Left lung (tissue), 10 donors: ENCODE results near the gene NR2F6. TPM values are rescaled to one million over a fixed set of nuclear protein-coding genes. Genes with fewer than 3 reads are reported as not detected.
"Not testable (repeated sequence)": the region's sequence is repeated elsewhere in the genome, so short reads cannot be mapped to it uniquely, and the experiment has no call there.

ENCODE experiments used
- ATAC-seq: fragments of 200-7000 bp; cut with Tn5 transposase; one replicate; pipeline ENCODE4 v1.9.1; 2020; ENCODE audit warnings: moderate library complexity
- DNase-seq, 4 donors: peaks; one replicate each; pipeline ENCODE4 v3.0.0-alpha.2; 2013 to 2020
- H3K27ac ChIP-seq, 2 donors: fragments of 200-600 bp; sonication (generic) in 1 of 2; one replicate each; pipeline versions ENCODE4 v1.5.0 to v1.8.0; 2020 to 2021
- H3K27me3 ChIP-seq, 2 donors: fragments of 200-600 bp; sonication (generic) in 1 of 2; one replicate each; pipeline versions ENCODE4 v1.5.0 to v1.8.0; 2020 to 2021
- H3K36me3 ChIP-seq, 2 donors: fragments of 200-600 bp; sonication (generic) in 1 of 2; one replicate each; pipeline versions ENCODE4 v1.5.0 to v1.8.0; 2020 to 2021
- H3K4me1 ChIP-seq, 2 donors: fragments of 200-600 bp; one replicate each; pipeline ENCODE4 v1.8.0; 2021
- H3K4me3 ChIP-seq, 2 donors: fragments of 200-600 bp; sonication (generic) in 1 of 2; one replicate each; pipeline versions ENCODE4 v1.5.0 to v1.8.0; 2020 to 2021; ENCODE audit warnings: mild to moderate bottlenecking in 1 of 2
- H3K9me3 ChIP-seq, 2 donors: fragments of 200-600 bp; sonication (generic) in 1 of 2; one replicate each; pipeline versions ENCODE4 v1.5.0 to v1.8.0; 2020 to 2021
- CTCF ChIP-seq, 2 donors: fragments of 200-600 bp; sonication (generic) in 1 of 2; IDR thresholded peaks; one replicate each; pipeline versions ENCODE4 v1.5.0 to v1.8.0; 2021; ENCODE audit warnings: antibody characterized with exemption in 2 of 2
- intact Hi-C, 2 donors: fragments of 100-400 bp; cut with DNase I; formaldehyde crosslinking; loops; one replicate each; pipeline versions ENCODE4 v1.11.2 to v1.14.2; 2022
- polyA plus RNA-seq, 6 donors: library from polyadenylated mRNA; unstranded; fragments of 120-200 nt; gene quantifications; one replicate each; pipeline ENCODE4 v1.2.1, GENCODE V29; 2013; ENCODE audit not compliant: insufficient read length in 6 of 6
- total RNA-seq, 2 donors: library from RNA; stranded (reverse); fragmentation: NEBNext Ultra II Directional; extraction: Animal tissue kit (Norgen Biotek cat#: 25700); gene quantifications; one replicate each; pipeline ENCODE4 v1.2.1, GENCODE V29; 2021
- donor health status: DM: no; HTN: yes; CAD: no.
- donor health status: DM: no; HTN: no; CAD: no.

NR2F6 gene
- total and polyA plus RNA-seq, 8 donors = 18.6 to 56.5 (median 30.7) TPM

DNA sequence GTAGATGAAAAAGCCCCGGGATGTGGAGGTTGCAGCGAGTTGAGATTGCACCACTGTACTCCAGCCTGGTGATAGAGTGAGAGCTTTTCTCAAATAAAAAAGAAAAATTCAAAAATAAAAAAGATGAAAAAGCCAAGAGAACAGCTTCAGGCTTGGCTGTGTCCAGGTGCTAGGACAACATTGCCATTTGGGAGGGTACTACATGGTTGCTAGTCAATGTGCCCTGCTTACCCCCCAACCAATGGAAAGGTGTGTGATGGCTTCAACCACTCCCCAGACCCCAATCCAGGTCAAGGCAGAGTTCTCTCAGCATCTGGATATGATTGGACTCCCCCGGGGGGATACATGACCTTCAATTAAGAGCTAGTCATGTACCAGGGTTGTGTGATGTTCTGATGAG lies 33.7 kb upstream of the NR2F6 start:
- H3K9me3 ChIP-seq = no peaks in the 10 kb centered on the region
- H3K27me3 ChIP-seq = peaks cover 0 to 25% of the 10 kb centered on the region in 2 donors
- no peak for ATAC-seq
- TF ChIP-seq CTCF (IDR thresholded peaks at IDR 0.05) = no peak
- H3K4me1 ChIP-seq = peaks cover 11 to 24% of the 10 kb centered on the region in 2 donors
- no peak for DNase-seq
- H3K36me3 ChIP-seq = peaks cover 0 to 49% of the 10 kb centered on the region in 2 donors
- intact Hi-C loops = loop anchor here in 1 of 2 donors (10.0 kb wide), 1 partner anchor 215 kb away; no protein-coding TSS in a partner anchor
- no peak overlapping the region for H3K4me3 ChIP-seq
- H3K27ac ChIP-seq = no peak overlapping the region

DNA sequence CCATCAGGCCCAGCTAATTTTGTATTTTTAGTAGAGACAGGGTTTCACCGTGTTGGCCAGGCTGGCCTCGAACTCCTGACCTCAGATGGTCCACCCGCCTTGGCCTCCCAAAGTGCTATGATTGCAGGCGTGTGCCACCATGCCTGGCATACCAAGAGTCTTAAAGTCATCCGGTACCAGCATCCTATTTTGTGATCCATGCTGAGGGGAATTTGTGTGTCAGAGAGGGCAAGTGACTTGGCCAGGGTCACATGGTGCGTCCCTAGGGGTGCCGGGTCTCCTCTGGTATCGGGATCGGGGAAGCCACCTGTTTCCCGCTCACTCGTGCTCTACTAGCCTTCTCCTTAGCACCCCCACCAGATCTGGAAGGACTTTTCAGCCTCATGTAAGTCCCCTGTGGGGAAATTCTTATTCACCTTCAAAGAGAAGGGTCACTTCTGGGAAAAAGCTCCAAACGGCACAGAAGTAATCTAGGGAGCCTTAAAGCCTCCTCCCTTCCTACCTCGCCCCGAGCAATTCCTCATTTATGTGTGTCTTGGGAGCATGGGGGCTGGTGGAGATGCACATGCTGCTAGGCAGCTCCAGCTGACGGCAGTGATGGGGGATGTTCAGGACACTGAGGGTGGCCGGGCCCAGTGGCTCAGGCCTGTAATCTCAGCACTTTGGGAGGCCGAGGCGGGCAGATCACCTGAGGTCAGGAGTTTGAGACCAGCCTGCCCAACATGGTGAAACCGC lies 29.9 kb upstream of the NR2F6 start:
- ATAC-seq (no peak), DNase-seq (no peak)
- Histone ChIP-seq H3K36me3 (peaks cover 0 to 87% of the 10 kb centered on the region in 2 donors), H3K27ac (no peak overlapping the region), H3K4me3 (no peak overlapping the region), H3K27me3 (peaks cover 0 to 1% of the 10 kb centered on the region in 2 donors), H3K4me1 (no peaks in the 10 kb centered on the region), H3K9me3 (no peaks in the 10 kb centered on the region)
- intact Hi-C loops = loop anchor here in 1 of 2 donors (10.0 kb wide), 1 partner anchor 211 kb away; no protein-coding TSS in a partner anchor
- TF ChIP-seq CTCF (IDR thresholded peaks at IDR 0.05) = no peak

- not testable (repeated sequence) for H3K9me3 ChIP-seq, H3K4me3 ChIP-seq, ATAC-seq, H3K27me3 ChIP-seq, H3K27ac ChIP-seq, DNase-seq, H3K4me1 ChIP-seq
- intact Hi-C loops = loop anchor here in 1 of 2 donors (10.0 kb wide), 1 partner anchor 210 kb away; no protein-coding TSS in a partner anchor
- H3K36me3 ChIP-seq = peaks cover 0 to 94% of the 10 kb centered on the region in 2 donors
Observed at GRCh38 chr19:17274892-17275291, 29.2 kb upstream of the NR2F6 start.

- Histone ChIP-seq H3K4me1 (peaks cover 6 to 15% of the 10 kb centered on the region in 2 donors), H3K9me3 (no peaks in the 10 kb centered on the region), H3K36me3 (peaks cover 0 to 53% of the 10 kb centered on the region in 2 donors), H3K27me3 (no peaks in the 10 kb centered on the region), H3K4me3 (no peak overlapping the region), H3K27ac (no peak overlapping the region)
- no peak for DNase-seq
- TF ChIP-seq CTCF (IDR thresholded peaks at IDR 0.05) = no peak
- no peak for ATAC-seq
- intact Hi-C loops = no loop called here
Observed at GRCh38 chr19:17268754-17269153, 23.0 kb upstream of the NR2F6 start.

DNA sequence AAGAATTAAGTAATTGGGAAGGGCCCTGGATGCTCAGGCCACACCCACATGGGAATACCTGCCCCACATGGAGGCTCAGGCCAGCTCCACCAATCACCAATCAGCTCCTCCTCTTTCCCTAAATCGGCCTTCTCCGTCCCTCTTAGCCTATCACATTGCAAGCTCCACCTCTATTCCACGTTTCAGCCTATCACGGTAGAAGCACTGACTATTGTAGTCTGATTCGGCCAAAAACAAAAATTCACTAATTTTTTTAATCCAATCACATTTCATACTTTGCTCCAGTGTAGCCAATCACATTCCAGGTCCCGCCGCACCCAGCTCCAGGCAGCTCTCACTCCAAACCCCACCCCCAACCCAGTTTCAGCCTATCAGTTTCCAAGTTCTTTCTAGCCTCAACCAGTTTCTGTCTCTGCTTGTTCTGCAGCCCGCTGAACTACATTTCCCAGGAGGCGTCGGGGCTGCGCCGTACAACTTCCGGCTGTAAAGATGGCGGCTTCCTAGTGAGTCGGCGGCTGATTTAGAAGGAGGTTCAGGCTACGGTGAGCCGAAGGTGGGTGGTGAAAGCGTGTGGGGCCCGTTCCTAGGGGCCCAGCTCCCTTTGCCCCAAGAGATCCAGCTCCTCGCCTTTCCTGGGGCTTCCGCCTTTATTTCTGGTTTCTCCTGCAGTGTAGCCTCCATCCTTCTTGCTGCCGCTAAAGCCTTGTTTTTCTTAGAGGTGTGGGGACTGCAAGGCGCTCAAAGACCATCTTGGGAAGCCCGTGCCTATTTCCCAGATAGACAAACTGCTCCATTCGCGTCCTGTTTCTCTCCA lies 21.5 kb upstream of the NR2F6 start, which contains the start of gene BABAM1:
BABAM1 (plus strand) TSS at position 469 of the 814 bp plus-strand sequence. CDS start 1,364 bp downstream, outside the sequence.
- intact Hi-C loops = no loop called here

More for the DNA sequence above, 21.5 kb upstream of the NR2F6 start, which contains the start of gene BABAM1:
- DNase-seq = peak; percentile 93 to 97 (median 96)
- peak within 1 kb of the TSS; percentile 65 to 77 for H3K27ac ChIP-seq
- TF ChIP-seq CTCF (IDR thresholded peaks at IDR 0.05) = no peak
- H3K9me3 ChIP-seq = no peaks in the 10 kb centered on the region
- H3K36me3 ChIP-seq = peaks cover 0 to 37% of the 10 kb centered on the region in 2 donors
- H3K4me3 ChIP-seq = peak within 1 kb of the TSS; percentile 82 to 83
- no peaks in the 10 kb centered on the region for H3K27me3 ChIP-seq
- peaks cover 6 to 15% of the 10 kb centered on the region in 2 donors for H3K4me1 ChIP-seq
- ATAC-seq = peak; percentile 98
